Fibroblast of pulmonary artery (primary cell): ENCODE measurements around the gene FBRSL1.

Source experiments
- DNase-seq: peaks from one replicate; pipeline ENCODE4 v3.0.0-alpha.2; 2010; ENCODE audit warnings: low read depth
- H3K4me3 ChIP-seq: replicated peaks from 2 replicates; pipeline ENCODE4 v1.5.1; 2011; ENCODE audit warnings: low read depth, mild to moderate bottlenecking, control low read depth, low read length, moderate library complexity
- CTCF ChIP-seq: IDR thresholded peaks from 2 replicates; pipeline ENCODE4 v1.5.1; 2011; ENCODE audit warnings: mild to moderate bottlenecking, control low read depth, low read length, inconsistent platforms; ENCODE audit errors: missing control alignments

The FBRSL1 gene

GRCh38 chr12:132507656-132508490, 17.9 kb downstream of the FBRSL1 start:
- TF ChIP-seq CTCF: no peak
- DNase-seq: no peak
- H3K4me3 ChIP-seq: no peak overlapping the region

GRCh38 chr12:132508491-132508740, 18.5 kb downstream of the FBRSL1 start:
- H3K4me3 ChIP-seq: no peak overlapping the region
- DNase-seq: no peak
- no peak for TF ChIP-seq CTCF

GRCh38 chr12:132508860-132509732, 19.1 kb downstream of the FBRSL1 start:
- no peak for DNase-seq

GRCh38 chr12:132510111-132510724, 20.3 kb downstream of the FBRSL1 start:
- no peak for TF ChIP-seq CTCF
- DNase-seq: no peak

More at GRCh38 chr12:132508860-132509732, 19.1 kb downstream of the FBRSL1 start:
- TF ChIP-seq CTCF: no peak
- H3K4me3 ChIP-seq: no peak overlapping the region

GRCh38 chr12:132510746-132511477, 21.0 kb downstream of the FBRSL1 start:
- no peak for TF ChIP-seq CTCF
- DNase-seq: no peak
- no peak overlapping the region for H3K4me3 ChIP-seq

More at GRCh38 chr12:132510111-132510724, 20.3 kb downstream of the FBRSL1 start:
- H3K4me3 ChIP-seq: no peak overlapping the region

- TF ChIP-seq CTCF: no peak
- no peak overlapping the region for H3K4me3 ChIP-seq
- no peak for DNase-seq
Observed at GRCh38 chr12:132511516-132512196, 21.7 kb downstream of the FBRSL1 start.
